Epidermal melanocyte (primary cell): ENCODE data around the gene TGFBR2.

ENCODE experiments used
- DNase-seq: peaks from one replicate; pipeline ENCODE4 v3.0.0; 2011; ENCODE audit warnings: low spot score; ENCODE audit not compliant: insufficient read length

TGFBR2 gene

GRCh38 chr3:30691249-30691880, 85.0 kb downstream of the TGFBR2 start:
- no peak for DNase-seq

- DNase-seq: no peak
Measured at GRCh38 chr3:30691944-30692343, 85.5 kb downstream of the TGFBR2 start.

GRCh38 chr3:30692498-30693130, 86.2 kb downstream of the TGFBR2 start:
- DNase-seq: no peak

- DNase-seq: peak; percentile 32
Measured at GRCh38 chr3:30693470-30694120, 87.2 kb downstream of the TGFBR2 start.

GRCh38 chr3:30694148-30694547, 87.7 kb downstream of the TGFBR2 start:
- no peak for DNase-seq

GRCh38 chr3:30694668-30695067, 88.3 kb downstream of the TGFBR2 start:
- DNase-seq: no peak

GRCh38 chr3:30695302-30696061, 89.1 kb downstream of the TGFBR2 start:
- no peak for DNase-seq

- DNase-seq: no peak
Measured at GRCh38 chr3:30696403-30696819, 90.0 kb downstream of the TGFBR2 start.

- DNase-seq: no peak
Measured at GRCh38 chr3:30696896-30697295, 90.5 kb downstream of the TGFBR2 start.

GRCh38 chr3:30698549-30698948, 92.1 kb downstream of the TGFBR2 start:
- DNase-seq: no peak

GRCh38 chr3:30699927-30700326, 93.5 kb downstream of the TGFBR2 start:
- no peak for DNase-seq

- DNase-seq: no peak
Measured at GRCh38 chr3:30700702-30701321, 94.4 kb downstream of the TGFBR2 start.

GRCh38 chr3:30702038-30702827, 95.8 kb downstream of the TGFBR2 start:
- no peak for DNase-seq

GRCh38 chr3:30702828-30703397, 96.5 kb downstream of the TGFBR2 start:
- DNase-seq: no peak

- DNase-seq: no peak
Measured at GRCh38 chr3:30704931-30705890, 98.8 kb downstream of the TGFBR2 start.

- DNase-seq: no peak
Measured at GRCh38 chr3:30707825-30708224, 101.4 kb downstream of the TGFBR2 start.

- no peak for DNase-seq
Measured at GRCh38 chr3:30708472-30708871, 102.1 kb downstream of the TGFBR2 start.

- no peak for DNase-seq
Measured at GRCh38 chr3:30710017-30710416, 103.6 kb downstream of the TGFBR2 start.

GRCh38 chr3:30711151-30711550, 104.8 kb downstream of the TGFBR2 start:
- no peak for DNase-seq
